Brain pericyte (primary cell): ENCODE results near the gene S1PR2.
A peak's percentile ranks its signal among the peaks of the same experiment; 100 is the strongest.
"Not testable (repeated sequence)": the region's sequence is repeated elsewhere in the genome, so short reads cannot be mapped to it uniquely, and the experiment has no call there.

Source experiments
- DNase-seq: peaks from one replicate; pipeline ENCODE4 v3.0.0-alpha.2; 2012; ENCODE audit warnings: low read depth, low spot score

S1PR2 gene

DNA sequence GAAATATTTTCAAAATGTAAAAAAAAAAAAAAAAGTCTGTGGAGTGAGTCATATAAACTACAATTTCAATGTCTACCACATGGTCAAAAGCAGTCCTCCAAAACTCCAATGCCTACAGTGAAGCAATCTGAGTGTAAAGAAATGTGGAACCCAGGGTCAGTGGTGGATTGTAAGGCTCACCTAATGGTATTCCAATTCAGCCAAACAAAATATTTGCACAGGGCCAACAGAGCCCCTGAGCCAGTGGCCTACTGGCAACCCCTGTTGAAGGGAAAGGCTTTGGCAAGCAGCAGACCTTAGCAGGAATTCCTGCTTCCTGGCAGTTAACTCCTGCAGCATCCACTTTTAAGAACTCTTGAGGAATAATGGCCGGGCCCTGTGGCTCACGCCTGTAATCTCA lies 39.8 kb downstream of the S1PR2 start:
- DNase-seq = peak; percentile 86

GRCh38 chr19:10190026-10190425 lies 41.1 kb downstream of the S1PR2 start:
- DNase-seq = no peak

GRCh38 chr19:10189616-10190015 lies 41.5 kb downstream of the S1PR2 start:
- no peak for DNase-seq

DNA sequence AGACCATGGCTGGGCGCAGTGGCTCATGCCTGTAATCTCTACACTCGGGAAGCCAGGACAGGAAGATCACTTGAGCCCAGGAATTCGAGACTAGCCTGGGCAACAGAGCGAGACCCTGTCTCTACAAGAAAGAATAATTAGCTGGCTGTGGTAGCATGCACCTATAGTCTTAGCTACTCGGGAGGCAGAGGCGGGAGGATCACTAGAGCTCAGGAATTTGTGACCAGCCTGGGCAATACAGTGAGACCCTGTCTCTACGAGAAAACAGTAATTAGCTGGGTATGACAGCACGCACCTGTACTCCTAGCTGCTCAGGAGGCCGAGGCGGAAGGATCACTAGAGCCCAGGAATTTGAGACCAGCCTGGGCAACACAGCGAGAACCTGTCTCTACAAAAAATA lies 43.8 kb downstream of the S1PR2 start:
- DNase-seq = no peak

DNA sequence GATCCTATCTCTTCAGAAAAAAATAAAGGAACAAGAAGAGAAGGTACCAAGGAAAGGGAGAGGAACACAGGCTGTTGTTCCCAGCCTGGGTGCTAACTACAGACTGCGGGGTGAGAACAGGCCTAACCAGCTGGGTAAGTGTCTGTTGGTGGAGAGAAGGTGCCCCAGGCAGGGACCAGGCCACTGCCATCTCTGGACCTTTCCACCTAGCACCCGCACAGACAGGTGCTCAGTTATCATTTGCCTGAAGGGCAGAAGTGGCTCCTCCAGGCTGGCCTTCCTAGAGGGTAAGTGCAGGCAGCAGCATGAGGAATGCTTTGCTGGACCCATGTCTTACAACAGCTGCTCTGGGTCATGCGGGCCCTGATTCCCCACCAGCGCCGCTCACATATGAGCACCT lies 46.5 kb downstream of the S1PR2 start:
- DNase-seq = no peak

DNA sequence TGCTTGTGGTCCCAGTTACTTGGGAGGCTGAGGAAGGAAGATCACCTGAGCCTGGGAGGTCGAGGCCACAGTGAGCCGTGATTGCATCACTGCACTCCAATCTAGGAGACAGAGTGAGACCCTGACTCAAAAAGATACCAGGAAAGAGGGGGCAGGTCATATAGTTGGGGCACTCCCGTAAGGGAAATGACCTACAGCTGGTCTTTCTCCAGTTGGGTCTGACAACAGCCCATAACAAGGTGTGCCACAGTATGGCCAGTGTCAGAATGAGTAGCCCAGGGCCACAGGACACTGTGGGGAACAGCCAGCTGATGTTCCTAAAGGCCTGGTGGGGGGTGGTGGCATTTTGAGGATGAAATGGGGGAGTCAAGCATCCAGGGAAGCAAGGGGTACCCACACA lies 47.2 kb downstream of the S1PR2 start:
- no peak for DNase-seq

DNA sequence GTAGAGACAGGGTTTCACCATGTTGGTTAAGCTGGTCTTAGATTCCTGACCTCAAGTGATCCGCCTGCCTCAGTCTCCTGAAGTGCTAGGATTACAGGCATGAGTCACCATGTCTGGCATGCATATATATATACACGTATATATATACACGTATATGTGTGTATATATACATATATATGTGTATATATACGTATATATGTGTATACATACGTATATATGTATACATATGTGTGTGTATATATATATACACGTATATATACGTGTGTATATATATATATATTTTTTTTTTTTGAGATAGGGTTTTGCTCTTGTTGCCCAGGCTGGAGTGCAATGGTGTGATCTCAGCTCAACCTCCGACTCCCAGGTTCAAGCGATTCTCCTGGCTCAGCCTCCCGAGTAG lies 48.3 kb downstream of the S1PR2 start:
- DNase-seq = no peak

- no peak for DNase-seq
Observed at GRCh38 chr19:10182076-10182475, 49.1 kb downstream of the S1PR2 start.

DNA sequence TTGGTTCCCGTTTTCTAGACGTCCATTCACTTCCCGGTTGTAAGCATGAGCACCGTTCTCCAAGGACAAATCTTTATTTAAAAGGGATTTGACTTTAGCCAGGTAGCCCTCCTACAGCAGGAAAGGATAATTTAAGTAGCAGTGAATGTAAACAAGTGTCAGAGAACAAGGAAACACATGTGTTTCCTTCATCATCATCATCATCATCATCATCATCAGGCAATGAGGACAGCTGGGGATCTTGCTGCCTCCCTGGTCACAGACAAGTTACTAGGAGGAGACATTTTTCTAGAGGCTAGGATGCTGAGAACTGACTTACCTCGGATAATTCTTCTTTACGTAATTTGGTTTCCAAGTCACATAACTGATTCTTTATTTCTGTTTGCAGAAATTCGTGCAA lies 50.7 kb downstream of the S1PR2 start:
- no peak for DNase-seq

DNA sequence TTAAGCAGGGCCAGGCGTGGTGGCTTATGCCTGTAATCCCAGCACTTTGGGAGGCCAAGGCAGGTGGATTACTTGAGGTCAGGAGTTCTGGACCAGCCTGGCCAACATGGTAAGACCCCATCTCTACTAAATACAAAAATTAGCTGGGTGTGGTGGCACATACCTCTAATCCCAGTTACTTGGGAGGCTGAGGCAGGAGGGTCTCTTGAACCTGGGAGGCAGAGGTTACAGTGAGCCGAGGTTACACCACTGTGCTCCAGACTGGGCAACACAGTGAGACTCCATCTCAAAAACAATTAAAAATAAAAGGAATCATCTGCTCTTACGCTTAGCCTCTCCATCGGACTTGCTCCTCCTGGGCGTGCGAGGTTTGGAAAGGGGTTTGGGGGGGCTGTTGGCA lies 51.1 kb downstream of the S1PR2 start:
- not testable (repeated sequence) for DNase-seq

DNA sequence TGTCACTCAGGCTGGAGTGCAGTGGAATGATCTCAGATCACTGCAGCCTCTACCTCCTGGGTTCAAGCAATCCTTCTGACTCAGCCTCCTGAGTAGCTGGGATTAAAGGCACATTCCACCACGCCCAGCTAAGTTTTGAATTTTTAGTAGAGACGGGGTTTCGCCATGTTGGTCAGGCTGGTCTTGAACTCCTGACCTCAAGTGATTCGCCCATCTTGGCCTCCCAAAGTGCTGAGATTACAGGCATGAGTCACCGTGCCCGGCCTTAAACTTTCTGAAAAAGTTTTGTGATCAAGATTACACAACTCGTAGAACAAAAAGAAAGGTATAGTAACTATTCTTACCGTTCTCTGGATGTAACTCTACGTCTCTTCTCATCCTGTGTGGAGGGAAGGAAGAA lies 57.6 kb downstream of the S1PR2 start:
- DNase-seq = no peak
